HG03097 (cell line): ENCODE data around the gene BAZ2A.
"Not testable (repeated sequence)": the region's sequence is repeated elsewhere in the genome, so short reads cannot be mapped to it uniquely, and the experiment has no call there.

Experiments used
- ATAC-seq: cut with Tn5 transposase; IDR thresholded peaks from one replicate; pipeline ENCODE4 v1.9.1; 2021; ENCODE audit not compliant: unreplicated experiment, low FRiP score

The BAZ2A gene

DNA sequence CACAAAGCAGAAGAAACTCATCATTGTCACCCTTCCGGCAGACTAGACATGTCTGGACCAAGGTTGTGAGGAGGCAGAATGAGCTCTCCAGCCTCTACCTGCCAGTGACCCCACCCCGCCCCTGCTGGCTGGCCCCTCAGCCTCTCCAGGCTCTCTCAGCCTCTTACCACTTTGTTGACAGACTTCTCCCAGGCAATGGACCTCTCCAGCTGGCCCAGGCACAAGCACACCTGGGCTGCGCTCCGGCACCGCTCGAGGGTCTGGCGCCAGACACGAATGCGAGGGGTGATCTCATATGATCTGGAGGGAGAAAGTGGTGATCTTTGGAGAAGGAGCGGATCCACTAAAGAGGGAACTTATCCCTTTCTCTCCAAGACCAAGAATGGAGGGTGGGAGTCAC lies 30.3 kb downstream of the BAZ2A start:
- ATAC-seq = no peak

DNA sequence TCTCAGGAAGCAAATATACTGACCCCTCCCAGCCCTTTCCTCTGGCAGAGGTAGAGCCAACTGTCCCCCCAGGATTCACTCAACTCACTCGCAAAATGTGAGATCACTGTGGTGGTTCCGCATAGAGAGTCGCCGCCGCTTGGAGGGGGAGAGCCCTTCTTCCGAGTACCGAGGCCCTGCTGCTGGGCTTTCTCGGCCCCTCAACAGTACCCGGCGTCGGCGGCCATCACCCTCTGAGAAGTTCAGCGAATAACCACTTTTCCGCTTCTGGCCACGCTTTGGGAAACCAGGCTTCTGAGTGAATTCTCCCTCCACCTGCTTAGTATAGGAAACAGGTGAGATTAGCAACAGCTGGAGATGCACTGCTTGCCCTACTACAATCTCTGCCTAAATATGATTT lies 31.1 kb downstream of the BAZ2A start:
- ATAC-seq = no peak

DNA sequence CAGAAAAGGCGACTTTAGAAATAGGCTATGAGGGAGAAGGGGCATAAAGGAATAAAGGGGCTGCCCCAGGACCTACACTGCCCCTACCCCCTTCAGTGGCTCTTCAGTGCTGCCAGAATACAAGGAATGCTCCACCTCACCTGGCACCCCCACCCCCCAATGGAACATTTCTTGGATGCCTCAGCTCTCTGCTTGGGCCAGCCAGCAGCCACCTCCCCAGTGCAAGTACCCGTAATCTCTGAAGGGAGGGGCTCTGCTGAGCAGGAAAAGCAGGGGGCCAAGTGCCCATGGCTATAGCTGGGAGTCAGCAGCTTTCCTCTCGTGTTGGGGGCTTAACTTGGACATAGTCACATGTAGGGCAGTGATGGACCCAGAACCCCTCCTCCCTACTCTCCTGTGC lies 33.3 kb downstream of the BAZ2A start:
- ATAC-seq = no peak

DNA sequence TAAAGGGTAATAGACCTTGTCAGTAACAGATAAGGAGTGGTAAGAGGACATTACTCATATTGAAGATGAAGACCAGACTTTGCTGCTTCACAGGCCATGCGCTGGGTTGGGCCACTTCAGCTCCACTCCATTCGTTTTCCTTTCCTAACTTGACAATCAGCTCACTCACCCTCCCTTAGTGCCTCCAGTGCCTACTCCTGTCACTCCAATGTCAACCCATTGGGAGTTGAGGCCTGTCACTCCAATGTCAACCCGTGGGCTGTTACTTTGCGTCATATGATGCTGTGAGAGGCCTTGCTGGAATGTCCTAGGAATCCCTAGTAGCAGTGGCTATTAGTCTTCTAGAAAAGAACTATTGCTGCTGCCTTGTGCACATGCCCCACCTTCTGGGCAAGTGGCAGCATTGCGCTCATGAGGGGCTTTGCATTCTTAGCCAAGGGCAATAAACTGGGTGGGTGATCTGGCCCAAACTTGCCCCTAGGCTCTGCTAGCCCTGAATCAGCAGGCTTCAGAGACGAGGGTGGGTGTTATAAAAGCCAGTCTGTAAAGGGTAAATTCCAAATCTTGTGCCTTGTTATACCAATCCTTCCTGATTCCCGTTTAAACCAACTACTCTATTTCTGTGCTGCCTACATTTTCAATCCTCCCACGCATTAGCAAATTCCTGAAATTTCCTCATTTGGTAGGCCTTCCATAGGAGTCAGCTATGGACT lies 36.1 kb downstream of the BAZ2A start:
- ATAC-seq = no peak

DNA sequence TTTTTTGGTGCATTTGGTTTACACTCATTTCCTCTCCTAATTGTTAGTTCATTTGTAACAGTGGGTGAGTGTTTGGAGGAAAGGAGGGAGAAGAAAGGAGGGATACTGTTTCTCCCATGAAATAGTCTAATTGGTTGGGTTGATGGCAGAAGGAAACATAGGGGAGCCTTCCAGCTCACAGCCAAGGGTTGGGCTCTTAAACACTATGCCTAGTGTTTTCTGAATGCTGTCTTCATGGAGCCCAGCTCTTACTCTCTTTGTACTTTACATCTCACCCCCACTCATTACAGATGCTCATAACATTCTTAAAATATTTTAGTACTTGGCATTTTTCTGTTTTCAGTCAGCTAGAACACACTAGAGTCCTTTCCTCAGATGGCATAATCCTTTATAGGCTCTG lies 38.2 kb downstream of the BAZ2A start:
- ATAC-seq = no peak

DNA sequence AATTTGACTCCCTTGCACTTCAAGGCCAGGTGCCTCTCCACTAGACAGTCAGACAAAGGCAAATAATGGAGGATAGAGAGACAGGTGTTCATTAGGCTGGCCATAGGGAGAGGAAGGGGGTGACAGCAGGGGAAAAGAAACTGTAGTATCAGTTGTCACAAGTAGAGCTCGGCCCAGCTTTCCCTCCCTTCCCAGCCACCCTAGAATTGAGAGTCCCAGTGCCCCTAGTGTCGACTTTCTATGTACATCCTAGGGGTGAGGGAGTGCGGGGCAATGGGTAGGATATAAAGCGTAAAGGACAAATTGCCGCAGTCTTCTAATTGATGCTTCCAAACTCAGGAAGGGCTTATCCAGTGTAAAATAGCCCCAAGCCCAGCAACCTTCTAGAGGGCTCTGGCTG lies 39.0 kb downstream of the BAZ2A start:
- ATAC-seq = no peak

DNA sequence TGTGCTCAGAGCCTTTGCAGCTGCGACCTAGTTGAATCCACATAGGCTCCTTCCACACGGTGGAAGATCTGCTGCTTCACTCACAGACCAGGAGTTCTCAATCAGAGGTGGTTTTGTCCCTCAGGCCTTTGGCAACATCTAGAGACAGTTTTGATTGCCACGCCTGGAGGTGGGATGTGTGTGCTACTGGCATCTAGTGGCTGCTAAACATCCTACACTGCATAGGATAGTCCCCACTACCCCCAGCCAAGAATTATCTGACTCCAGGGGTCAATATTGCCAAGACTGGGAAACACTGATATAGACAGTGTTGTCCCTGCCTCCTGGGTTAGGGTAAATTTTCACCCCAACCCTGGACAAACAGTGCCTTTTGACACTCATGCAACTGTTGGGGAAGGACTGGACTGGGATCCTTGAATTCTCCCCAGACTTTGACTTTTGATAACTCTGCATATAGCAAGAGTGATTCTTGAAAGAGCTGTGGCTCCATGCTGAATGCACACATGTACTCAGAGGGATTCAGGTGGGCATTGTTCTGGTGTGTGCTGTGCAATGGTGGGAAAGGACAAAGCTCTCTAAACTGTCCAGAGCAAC lies 39.8 kb downstream of the BAZ2A start:
- ATAC-seq = no peak

DNA sequence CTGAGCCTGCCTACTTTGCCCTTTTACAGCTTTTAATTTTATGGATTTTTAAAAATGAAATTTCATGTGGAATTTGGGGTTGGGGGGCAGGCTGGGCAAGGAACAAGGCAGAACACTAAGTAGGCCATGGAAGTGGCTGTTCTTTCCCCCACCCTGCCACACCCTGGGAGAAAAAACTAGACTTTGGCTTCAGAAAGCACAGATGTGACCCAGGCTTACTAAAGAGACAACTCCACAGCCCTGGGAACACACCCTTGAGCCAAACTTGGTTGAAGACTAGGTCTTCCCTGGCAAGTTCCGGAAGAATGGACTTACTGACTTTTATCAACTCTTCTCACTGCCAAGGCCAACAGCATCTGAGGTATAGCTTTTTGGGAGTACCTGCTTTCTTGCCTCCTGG lies 40.3 kb downstream of the BAZ2A start:
- no peak for ATAC-seq

DNA sequence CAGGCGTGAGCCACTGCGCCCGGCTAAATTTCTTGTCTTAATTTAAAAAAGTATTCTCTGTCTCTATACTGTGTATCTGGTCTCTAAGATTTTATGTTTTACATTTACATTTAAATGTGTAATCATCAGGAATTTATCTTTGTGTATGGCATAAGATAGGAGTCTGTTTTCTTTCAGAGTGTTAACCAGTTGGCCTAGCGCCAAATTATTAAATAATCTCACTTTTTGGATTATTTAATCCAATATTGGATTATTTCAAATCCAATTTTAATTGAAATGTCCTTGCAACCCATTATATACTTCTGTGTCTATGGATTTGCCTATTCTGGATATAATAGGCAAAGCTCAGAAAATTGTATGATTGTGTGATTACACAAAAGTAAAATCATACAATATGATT lies 45.0 kb downstream of the BAZ2A start:
- no peak for ATAC-seq

DNA sequence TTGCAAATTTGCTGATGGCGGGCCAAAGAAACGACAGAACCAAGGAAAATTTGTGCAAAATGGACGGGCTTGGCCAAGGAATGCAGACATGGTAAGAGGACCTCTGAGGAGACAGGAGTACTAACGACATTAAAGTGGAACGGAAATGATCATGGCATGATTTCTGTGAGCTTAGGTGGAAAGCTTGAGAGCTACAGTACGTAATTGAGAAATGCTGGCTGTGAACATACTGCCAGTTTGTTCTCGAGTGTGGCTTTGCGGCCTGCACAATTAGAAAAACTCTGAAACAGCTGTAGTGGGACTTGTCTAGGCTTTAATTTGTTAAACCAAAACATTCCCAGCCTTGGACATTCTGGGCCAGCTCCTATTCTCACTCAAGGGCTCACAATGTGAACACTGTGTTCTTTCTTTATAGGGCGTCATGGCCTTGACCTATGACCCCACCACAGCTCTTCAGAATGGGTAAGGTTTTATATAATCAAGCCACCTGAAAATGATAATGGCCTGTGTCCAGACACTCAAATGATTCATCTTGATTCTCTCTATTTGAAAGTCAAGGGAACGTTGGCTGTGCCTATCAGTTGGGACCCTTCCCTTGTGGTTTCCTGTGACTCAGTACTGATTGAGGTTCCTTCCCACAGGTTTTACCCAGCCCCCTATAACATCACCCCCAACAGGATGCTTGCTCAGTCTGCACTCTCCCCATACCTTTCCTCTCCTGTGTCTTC lies 48.5 kb downstream of the BAZ2A start:
- no peak for ATAC-seq

DNA sequence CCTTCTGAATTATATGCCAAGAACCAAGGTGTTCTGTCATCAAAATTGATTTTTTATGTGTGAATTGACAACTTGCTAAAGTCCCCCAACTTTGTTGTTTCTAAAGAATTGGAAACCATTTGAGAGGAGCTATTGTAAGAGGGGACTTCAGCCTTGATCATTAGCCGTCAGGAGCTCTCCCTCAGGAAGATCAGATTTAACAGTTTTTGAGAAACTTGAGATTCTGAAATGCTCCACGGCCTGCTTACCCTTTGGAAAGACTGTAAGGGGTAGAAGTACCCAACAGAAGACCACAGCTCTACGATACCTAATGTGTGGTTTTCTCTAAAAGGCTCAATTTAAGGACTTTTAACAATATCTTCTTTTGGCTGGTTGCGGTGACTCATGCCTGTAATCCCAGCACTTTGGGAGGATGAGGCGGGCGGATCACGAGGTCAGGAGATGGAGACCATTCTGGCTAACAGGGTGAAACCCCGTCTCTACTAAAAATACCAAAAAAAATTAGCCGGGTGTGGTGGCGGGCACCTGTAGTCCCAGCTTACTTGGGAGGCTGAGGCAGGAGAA lies 51.1 kb downstream of the BAZ2A start:
- ATAC-seq = no peak

DNA sequence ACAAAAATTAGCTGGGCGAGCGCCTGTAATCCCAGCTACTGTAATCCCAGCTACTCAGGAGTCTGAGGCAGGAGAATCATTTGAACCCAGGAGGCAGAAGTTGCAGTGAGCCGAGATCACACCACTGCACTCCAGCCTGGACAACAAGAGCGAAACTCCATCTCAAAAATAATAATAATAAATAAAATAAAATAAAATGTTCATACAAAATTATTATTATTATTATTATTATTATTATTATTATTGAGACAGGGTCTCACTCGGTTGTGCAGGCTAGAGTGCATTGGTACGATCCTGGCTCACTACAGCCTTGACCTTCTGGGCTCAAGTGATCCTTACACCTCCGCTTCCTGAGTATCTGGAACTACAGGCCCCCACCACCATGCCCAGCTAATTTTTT lies 52.9 kb downstream of the BAZ2A start:
- ATAC-seq = not testable (repeated sequence)

DNA sequence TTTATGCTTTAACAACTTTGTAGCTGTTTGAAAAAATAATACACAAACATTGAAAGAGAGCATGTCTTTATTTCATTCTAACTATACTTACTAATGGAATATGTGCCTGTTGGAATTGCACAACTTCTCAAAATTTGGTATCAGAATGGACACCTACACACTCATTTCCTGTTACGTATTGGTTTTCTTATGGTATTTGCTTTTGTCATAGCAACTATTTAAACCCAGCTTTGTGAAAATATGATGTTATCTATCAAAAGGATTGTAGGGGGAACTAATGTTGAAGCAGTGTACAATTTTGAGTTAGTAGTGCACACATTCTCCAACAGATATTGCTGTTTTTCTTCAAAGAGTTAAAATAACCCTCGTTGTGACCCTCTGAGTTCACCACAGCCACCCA lies 55.9 kb downstream of the BAZ2A start:
- ATAC-seq = no peak

DNA sequence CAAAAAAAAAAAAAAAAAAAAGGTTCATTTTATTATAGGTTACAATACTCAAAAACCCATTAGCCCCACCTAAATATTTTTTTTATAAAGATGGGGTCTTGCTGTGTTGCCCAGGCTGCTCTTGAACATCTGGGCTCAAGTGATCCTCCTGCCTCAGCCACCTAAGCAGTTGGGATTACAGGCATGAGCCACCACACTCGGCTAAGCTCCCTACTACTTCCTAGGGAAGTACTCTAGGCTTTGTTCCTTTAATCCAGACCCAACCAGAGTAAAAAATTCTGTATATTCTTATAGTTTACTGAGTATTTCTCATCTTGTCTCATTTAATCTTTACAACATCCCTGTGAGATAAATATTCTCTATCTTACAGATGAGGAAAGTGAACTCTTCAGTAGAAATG lies 57.8 kb downstream of the BAZ2A start:
- ATAC-seq = no peak

DNA sequence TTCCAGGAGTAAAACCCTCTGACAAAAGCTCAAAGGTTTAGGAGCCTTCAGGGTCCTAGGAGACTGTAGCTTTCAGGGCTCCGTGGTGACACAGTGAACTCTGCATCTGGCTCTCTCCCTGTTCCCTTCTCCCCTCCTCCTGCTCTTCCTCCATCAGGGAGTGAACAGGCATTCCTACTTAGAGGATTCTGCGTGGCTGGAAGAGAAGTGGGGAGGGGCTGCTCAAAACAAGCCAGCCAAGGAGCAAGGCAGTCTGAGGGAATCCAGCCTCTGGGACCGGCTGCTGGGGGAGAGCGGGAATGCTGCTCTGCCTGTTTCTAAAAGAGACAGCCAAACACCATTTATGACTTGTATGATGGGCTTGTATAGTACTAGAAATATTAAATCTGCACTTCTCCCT lies 59.0 kb downstream of the BAZ2A start:
- no peak for ATAC-seq

DNA sequence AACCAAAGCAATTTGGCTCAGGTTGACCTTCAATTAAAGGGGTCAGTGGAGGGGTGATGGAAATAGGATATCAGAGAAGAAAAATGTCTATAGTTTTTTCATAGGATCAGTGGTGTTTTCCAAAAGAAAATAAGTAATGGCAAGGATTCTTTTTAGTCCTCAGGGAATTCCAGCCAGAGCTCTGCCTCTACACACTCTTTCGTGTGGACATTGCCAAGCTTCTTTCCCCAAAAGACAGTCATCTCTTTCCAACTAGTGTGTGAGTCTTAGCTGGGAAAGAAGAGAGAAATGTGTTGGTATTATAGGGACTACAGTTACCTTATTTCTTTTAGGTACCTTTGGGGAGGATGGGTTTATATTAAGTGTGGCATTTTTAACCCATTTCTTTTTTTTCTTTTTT lies 62.0 kb downstream of the BAZ2A start:
- ATAC-seq = no peak

DNA sequence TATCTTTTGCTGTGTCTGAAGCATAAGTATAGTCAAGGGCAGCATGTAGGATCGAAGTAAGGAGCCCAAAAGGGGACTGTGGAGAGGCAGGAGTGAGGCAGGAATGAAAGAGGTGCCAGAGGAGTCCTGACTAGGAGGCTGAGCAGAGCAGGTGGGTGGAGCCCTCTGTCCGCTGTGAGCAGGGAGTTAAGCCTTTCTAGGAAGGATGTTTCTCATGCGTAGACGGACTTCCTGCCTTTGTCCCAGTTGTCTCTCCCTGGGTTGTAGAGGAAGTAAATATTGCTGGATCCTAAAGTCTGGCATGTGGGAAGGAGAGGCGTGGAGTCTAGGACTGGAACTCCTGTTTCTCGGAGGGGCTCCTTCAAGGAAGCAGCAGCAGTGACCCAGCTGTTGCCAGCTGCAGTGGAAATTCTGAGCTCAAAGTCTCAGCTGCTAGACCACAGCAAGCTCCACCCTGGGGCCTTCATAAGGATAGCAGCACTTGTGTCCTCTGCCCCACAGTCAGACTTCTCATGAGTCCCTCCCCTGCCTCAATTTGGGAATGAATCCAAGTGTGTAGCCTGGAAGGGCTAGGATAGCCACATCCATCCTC lies 64.5 kb downstream of the BAZ2A start:
- no peak for ATAC-seq

DNA sequence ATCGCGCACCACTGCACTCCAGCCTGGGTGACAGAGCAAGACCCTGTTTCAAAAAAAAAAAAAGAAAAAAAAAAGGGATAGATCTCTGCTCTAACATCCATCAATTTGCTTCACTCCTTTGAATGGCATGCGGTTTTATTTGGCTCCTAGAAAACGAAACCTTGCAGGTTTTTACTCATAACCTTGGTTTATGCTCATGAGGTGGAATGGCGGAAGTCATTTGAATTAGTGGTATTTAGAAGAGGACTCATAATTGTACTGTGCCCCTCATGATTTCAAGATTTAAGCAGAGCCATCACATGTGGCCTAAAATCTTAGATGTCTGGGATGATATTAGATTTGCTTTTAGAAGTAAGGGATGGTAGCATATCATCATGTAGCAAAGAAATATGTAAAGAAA lies 79.1 kb downstream of the BAZ2A start:
- ATAC-seq = no peak

DNA sequence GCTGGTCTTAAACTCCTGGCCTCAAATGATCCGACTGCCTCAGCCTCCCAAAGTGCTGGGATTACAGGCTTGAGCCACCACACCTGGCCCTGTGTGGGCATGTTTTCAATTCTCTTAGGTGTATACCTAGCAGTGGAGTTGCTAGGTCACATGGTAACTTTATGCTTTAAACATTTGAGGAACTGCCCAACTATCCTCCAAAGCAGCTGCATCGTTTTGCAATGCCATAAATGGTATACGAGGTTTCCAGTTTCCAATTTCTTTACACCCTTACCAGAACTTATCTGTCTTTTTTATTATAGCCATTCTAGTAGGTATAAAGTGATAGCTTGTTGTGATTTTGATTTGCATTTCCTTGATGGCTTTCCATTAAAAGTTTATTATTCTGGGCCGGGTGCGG lies 83.4 kb downstream of the BAZ2A start:
- no peak for ATAC-seq
